GM06990 (cell line): Measurements from ENCODE around the gene FRMPD2.

Experiments used
- DNase-seq: peaks from one replicate; pipeline ENCODE4 v3.0.0-alpha.2; 2011; ENCODE audit not compliant: insufficient read length; ENCODE audit errors: extremely low read depth
- H3K27me3 ChIP-seq: replicated peaks from 2 replicates; pipeline ENCODE4 v1.6.0; 2011; ENCODE audit warnings: low read length; ENCODE audit not compliant: control insufficient read depth, insufficient read depth
- H3K36me3 ChIP-seq: 2 replicates; pipeline ENCODE4 v1.5.1; 2011; ENCODE audit warnings: low read length; ENCODE audit not compliant: control insufficient read depth, insufficient read depth
- H3K4me3 ChIP-seq: replicated peaks from 2 replicates; pipeline ENCODE4 v1.5.1; 2011; ENCODE audit warnings: low read depth, mild to moderate bottlenecking, control low read depth, low read length
- TF ChIP-seq, protein P1 (sequence below): IDR thresholded peaks from 2 replicates; pipeline ENCODE4 v1.5.1; 2011; ENCODE audit warnings: low read length, control low read depth, mild to moderate bottlenecking, inconsistent platforms; ENCODE audit not compliant: insufficient read depth, poor library complexity, severe bottlenecking

The FRMPD2 gene, protein sequence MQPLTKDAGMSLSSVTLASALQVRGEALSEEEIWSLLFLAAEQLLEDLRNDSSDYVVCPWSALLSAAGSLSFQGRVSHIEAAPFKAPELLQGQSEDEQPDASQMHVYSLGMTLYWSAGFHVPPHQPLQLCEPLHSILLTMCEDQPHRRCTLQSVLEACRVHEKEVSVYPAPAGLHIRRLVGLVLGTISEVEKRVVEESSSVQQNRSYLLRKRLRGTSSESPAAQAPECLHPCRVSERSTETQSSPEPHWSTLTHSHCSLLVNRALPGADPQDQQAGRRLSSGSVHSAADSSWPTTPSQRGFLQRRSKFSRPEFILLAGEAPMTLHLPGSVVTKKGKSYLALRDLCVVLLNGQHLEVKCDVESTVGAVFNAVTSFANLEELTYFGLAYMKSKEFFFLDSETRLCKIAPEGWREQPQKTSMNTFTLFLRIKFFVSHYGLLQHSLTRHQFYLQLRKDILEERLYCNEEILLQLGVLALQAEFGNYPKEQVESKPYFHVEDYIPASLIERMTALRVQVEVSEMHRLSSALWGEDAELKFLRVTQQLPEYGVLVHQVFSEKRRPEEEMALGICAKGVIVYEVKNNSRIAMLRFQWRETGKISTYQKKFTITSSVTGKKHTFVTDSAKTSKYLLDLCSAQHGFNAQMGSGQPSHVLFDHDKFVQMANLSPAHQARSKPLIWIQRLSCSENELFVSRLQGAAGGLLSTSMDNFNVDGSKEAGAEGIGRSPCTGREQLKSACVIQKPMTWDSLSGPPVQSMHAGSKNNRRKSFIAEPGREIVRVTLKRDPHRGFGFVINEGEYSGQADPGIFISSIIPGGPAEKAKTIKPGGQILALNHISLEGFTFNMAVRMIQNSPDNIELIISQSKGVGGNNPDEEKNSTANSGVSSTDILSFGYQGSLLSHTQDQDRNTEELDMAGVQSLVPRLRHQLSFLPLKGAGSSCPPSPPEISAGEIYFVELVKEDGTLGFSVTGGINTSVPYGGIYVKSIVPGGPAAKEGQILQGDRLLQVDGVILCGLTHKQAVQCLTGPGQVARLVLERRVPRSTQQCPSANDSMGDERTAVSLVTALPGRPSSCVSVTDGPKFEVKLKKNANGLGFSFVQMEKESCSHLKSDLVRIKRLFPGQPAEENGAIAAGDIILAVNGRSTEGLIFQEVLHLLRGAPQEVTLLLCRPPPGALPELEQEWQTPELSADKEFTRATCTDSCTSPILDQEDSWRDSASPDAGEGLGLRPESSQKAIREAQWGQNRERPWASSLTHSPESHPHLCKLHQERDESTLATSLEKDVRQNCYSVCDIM (N-terminal part only)

DNA sequence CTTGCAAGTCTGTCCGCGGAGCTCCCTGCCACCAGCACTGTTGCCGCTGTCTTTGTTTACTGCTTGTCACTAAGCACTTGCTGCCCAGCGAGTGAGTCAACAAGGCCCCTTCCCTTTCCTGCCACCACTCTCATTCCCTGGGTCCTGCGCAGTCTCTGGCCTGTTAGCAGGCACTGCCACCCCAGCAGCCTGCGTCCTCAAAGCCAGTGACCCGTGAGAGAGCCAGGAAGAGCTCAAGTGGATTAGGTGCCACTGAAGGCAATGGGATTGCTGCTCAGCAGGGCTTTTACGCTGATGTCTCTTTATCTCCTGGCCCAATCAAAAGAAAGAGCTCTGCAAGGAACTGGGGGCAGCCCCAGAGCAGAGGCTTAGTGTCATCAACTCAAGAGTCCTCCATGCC lies at the start of gene FRMPD2:
Gene FRMPD2, minus strand, starts transcription at position 61 of the 400 bp plus-strand sequence. CDS start 129 bp downstream, outside the sequence.
- TF ChIP-seq, protein P1, sequence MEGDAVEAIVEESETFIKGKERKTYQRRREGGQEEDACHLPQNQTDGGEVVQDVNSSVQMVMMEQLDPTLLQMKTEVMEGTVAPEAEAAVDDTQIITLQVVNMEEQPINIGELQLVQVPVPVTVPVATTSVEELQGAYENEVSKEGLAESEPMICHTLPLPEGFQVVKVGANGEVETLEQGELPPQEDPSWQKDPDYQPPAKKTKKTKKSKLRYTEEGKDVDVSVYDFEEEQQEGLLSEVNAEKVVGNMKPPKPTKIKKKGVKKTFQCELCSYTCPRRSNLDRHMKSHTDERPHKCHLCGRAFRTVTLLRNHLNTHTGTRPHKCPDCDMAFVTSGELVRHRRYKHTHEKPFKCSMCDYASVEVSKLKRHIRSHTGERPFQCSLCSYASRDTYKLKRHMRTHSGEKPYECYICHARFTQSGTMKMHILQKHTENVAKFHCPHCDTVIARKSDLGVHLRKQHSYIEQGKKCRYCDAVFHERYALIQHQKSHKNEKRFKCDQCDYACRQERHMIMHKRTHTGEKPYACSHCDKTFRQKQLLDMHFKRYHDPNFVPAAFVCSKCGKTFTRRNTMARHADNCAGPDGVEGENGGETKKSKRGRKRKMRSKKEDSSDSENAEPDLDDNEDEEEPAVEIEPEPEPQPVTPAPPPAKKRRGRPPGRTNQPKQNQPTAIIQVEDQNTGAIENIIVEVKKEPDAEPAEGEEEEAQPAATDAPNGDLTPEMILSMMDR, result no peak
- DNase-seq, result no peak
- Histone ChIP-seq H3K27me3 (no peaks in the 10 kb centered on the region), H3K36me3 (no peaks in the 10 kb centered on the region), H3K4me3 (no peak within 1 kb of the TSS)

DNA sequence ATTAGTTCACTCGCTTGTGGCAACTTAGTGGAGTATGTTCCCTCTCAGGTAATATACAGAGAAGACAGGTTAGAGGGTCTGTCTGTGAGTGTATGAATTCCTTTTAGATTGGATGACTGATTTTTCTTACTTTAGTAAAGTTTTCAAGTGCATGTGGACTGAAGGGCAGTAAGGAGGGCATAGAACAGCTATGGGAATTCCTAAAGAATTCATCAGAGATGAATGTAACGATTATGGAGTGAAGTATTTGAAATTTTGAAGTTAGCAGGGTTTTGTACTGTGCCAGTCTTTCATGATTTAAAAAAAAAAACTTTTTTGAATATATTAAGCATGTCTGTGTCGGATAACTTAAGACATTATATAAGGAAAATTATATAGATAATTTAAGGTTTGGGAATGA lies 47.5 kb upstream of the FRMPD2 start:
- H3K4me3 ChIP-seq, result no peak overlapping the region
- H3K27me3 ChIP-seq, result no peaks in the 10 kb centered on the region
- no peak for DNase-seq
- H3K36me3 ChIP-seq, result no peaks in the 10 kb centered on the region
- TF ChIP-seq, protein P1, result no peak

DNA sequence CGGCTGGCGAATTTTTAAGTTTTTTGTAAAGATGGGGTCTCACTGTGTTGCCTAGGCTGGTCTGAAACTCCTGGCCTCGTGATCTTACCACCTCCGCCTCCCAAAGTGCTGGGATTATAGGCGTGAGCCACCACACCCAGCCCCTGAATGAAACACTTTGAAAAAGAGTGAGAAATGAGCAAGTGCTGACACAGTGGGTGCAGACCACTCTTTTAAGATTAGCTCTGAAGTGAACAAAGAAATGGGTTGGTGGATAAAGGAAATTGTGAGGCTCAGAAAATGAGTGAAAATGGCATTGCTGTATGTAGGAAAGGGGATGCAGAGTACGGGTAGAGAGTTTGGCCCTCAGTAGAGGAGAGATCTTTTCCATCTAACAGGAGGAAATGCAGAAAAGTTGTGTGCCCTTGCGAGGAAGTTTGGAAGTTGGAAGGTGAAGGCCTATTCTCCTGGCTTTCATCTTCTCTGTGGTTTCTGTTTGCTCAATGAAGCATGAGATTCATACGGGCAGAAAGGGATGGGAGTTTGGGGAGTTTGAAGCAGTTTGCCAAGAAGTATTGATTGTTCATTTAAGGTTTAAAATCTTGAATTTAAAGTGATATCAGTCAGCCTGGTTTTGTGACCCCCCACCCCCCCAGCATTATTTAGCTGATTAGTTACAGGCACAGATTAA lies 43.0 kb upstream of the FRMPD2 start:
- no peaks in the 10 kb centered on the region for H3K27me3 ChIP-seq
- no peaks in the 10 kb centered on the region for H3K36me3 ChIP-seq
- no peak for DNase-seq
- H3K4me3 ChIP-seq, result no peak overlapping the region
- TF ChIP-seq, protein P1, result no peak

DNA sequence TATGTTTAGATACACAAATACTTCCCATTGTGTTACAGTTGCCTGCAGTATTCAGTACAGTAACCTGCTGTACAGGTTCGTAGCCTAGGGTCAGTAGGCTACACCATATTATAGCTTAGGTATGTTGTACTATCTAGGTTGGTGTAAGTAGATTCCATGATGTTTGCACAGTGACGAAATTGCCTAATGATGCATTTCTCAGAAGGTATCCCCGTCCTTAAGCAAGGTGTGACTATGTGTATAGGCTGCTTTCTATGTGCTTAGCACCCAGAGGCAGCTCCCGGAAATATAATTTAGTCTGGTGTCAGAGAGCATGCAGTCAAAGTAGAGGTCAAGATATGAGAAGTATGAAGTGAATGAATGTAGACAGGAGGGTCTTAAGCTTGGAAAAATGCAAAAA lies 41.7 kb upstream of the FRMPD2 start:
- TF ChIP-seq, protein P1, result no peak
- DNase-seq, result no peak
- Histone ChIP-seq H3K36me3 (no peaks in the 10 kb centered on the region), H3K27me3 (no peaks in the 10 kb centered on the region), H3K4me3 (no peak overlapping the region)

DNA sequence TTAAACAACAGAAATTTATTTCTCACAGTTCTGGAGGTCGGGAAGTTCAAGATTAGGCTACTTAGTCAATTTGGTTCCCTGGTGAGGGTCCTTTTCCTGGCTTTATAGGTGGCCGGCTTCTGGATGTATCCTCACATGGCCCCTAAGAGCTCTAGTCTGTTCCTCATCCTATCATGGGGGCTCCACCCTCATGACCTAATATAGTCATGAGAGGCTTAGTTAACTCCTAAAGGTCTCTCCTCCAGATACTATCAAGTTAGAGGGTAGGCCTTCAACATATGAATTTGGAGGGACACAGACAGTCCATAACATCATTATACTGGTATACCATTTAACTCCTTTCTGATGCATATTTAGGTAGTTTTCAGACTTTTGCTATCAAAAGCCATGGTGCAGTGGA lies 39.6 kb upstream of the FRMPD2 start:
- TF ChIP-seq, protein P1, result no peak
- no peaks in the 10 kb centered on the region for H3K36me3 ChIP-seq
- H3K4me3 ChIP-seq, result no peak overlapping the region
- no peaks in the 10 kb centered on the region for H3K27me3 ChIP-seq
- DNase-seq, result no peak
